Spinal cord (tissue), 10 donors: Measurements from ENCODE around the gene COL25A1. TPM values are rescaled to one million over a fixed set of nuclear protein-coding genes. Genes with fewer than 3 reads are reported as not detected.
"Not testable (repeated sequence)": the region's sequence is repeated elsewhere in the genome, so short reads cannot be mapped to it uniquely, and the experiment has no call there.

Source experiments
- DNase-seq, 6 donors: peaks; one replicate each; pipeline versions ENCODE4 v3.0.0 to v3.0.0-alpha.2; 2013 to 2015; ENCODE audit warnings: low spot score in 6 of 6, low read depth in 4 of 6
- H3K27ac ChIP-seq: one replicate; pipeline ENCODE4 v1.5.1; 2013; ENCODE audit warnings: low read depth, low read length, control low read depth
- H3K27me3 ChIP-seq: one replicate; pipeline ENCODE4 v1.6.1; 2013; ENCODE audit warnings: low read length; ENCODE audit not compliant: control insufficient read depth, insufficient read depth
- H3K36me3 ChIP-seq: one replicate; pipeline ENCODE4 v1.6.1; 2013; ENCODE audit warnings: low read length; ENCODE audit not compliant: control insufficient read depth, insufficient read depth
- H3K4me1 ChIP-seq: one replicate; pipeline ENCODE4 v1.6.1; 2013; ENCODE audit warnings: low read length; ENCODE audit not compliant: control insufficient read depth, insufficient read depth
- H3K4me3 ChIP-seq: one replicate; pipeline ENCODE4 v1.5.1; 2013; ENCODE audit warnings: low read depth, low read length, control low read depth
- H3K9me3 ChIP-seq: one replicate; pipeline ENCODE4 v1.6.1; 2013; ENCODE audit warnings: low read length; ENCODE audit not compliant: control insufficient read depth, insufficient read depth
- WGBS: methylation state at CpG from one replicate; pipeline ENCODE4 v1.1.5; 2013; ENCODE audit warnings: missing lambda C conversion rate; ENCODE audit not compliant: insufficient coverage; 5-methylcytosine and 5-hydroxymethylcytosine counted together
- polyA plus RNA-seq, 2 donors: library from polyadenylated mRNA; unstranded; fragments of 120-200 nt; gene quantifications; one replicate each; pipeline ENCODE4 v1.2.1, GENCODE V29; 2013; ENCODE audit not compliant: insufficient read length in 2 of 2
- total RNA-seq, 2 donors: library from RNA; depleted of rRNA in 1 of 2; stranded (reverse); fragments of 120-200 nt in 1 of 2; fragments of >200 nt in 1 of 2; gene quantifications; one replicate each; pipeline versions ENCODE4 v1.2.3 to v1.2.4, GENCODE V29; 2013 to 2014
- donor health status: healthy.

COL25A1 gene
- total and polyA plus RNA-seq, 4 donors = 9.3 to 33.6 (median 13.4) TPM

GRCh38 chr4:109094056-109094455 lies 208.4 kb downstream of the COL25A1 start:
- Histone ChIP-seq H3K27me3 (no peaks in the 10 kb centered on the region), H3K36me3 (no peaks in the 10 kb centered on the region), H3K9me3 (no peaks in the 10 kb centered on the region), H3K4me3 (no peak overlapping the region), H3K4me1 (no peaks in the 10 kb centered on the region), H3K27ac (no peak overlapping the region)
- WGBS = no CpG with 5 or more reads among the region's 1 CpG
- DNase-seq = no peak

- H3K4me1 ChIP-seq = no peaks in the 10 kb centered on the region
- no peaks in the 10 kb centered on the region for H3K9me3 ChIP-seq
- H3K27me3 ChIP-seq = no peaks in the 10 kb centered on the region
- no peaks in the 10 kb centered on the region for H3K36me3 ChIP-seq
- no peak for DNase-seq
- H3K4me3 ChIP-seq = no peak overlapping the region
- H3K27ac ChIP-seq = no peak overlapping the region
- 90% methylated on average over 8 of the region's 9 CpGs for WGBS
Measured at GRCh38 chr4:109091727-109092409, 210.6 kb downstream of the COL25A1 start.

- Histone ChIP-seq H3K36me3 (no peaks in the 10 kb centered on the region), H3K9me3 (no peaks in the 10 kb centered on the region), H3K4me3 (no peak overlapping the region), H3K4me1 (no peaks in the 10 kb centered on the region), H3K27ac (no peak overlapping the region), H3K27me3 (no peaks in the 10 kb centered on the region)
- WGBS = 88% methylated on average over 3 of the region's 3 CpGs
- DNase-seq = no peak
Measured at GRCh38 chr4:109083911-109084310, 218.5 kb downstream of the COL25A1 start.

DNA sequence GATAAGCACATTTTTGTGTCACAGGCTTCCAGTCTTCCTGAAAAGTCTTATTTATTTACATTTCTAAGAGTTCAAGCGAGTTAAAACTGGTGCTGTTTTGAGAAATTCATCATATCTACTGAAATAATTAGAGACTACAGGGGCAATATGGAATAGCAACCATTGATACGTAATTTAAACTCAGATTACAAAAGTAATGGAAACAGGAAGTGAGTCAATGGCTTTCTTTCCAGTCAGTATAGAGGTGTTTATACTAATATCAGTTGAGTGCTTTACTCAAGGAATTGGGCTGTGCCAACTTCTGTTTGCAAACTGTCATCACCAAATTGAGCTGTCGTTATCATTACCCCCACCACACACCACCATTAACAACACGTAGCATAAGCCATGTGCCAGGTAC lies 222.7 kb downstream of the COL25A1 start:
- Histone ChIP-seq H3K9me3 (no peaks in the 10 kb centered on the region), H3K4me1 (no peaks in the 10 kb centered on the region), H3K27me3 (no peaks in the 10 kb centered on the region), H3K4me3 (no peak overlapping the region), H3K27ac (no peak overlapping the region), H3K36me3 (no peaks in the 10 kb centered on the region)
- WGBS = no CpG with 5 or more reads among the region's 4 CpGs
- no peak for DNase-seq

DNA sequence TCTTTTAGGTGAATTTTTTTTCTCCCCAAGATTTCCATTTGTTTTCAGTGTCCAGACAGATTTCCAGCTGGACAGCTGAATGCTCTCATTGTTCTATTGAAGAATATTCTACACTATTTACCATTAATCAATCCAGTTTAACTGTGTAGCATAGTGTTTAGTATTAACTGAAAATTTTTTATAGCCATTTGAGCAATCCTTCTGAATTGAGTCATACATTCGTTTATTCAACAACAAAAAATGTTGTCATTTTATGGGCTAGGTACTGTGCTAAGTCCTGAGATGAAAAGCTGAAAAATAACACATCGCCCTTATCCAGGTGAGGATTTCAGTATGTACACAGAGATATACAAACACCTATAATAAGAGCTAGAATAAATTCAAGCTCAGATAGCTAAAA lies 223.3 kb downstream of the COL25A1 start:
- no peaks in the 10 kb centered on the region for H3K27me3 ChIP-seq
- H3K4me3 ChIP-seq = no peak overlapping the region
- no peaks in the 10 kb centered on the region for H3K4me1 ChIP-seq
- H3K27ac ChIP-seq = peak overlapping the region; percentile 20
- WGBS = no CpG with 5 or more reads among the region's 2 CpGs
- H3K36me3 ChIP-seq = no peaks in the 10 kb centered on the region
- DNase-seq = no peak
- no peaks in the 10 kb centered on the region for H3K9me3 ChIP-seq

GRCh38 chr4:109078724-109079123 lies 223.7 kb downstream of the COL25A1 start:
- Histone ChIP-seq H3K36me3 (no peaks in the 10 kb centered on the region), H3K4me1 (no peaks in the 10 kb centered on the region), H3K27me3 (no peaks in the 10 kb centered on the region), H3K27ac (peak overlapping the region; percentile 36), H3K9me3 (no peaks in the 10 kb centered on the region), H3K4me3 (no peak overlapping the region)
- DNase-seq = peak in 5 of 6 donors; percentile 11 to 74 (median 43)
- 40% methylated on average over 1 of the region's 1 CpG for WGBS

DNA sequence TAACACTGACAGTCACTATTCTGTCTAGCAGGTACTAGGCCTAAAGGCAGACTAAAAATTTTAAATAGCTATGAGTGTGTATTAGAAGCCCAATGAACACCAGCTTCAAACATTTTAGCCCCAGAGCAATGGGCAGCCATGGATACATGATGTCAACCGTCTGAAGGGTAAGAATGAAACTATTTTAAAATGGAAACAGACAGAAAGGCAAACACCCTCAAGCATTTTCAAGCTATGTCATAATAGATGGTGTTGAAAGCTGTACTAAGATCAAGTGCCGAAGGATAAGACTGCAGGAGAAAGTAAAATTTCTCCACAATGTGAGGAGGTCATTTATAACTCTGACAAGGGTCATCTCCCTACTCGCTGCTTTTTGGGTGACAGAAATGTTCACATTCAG lies 225.0 kb downstream of the COL25A1 start:
- DNase-seq = no peak
- Histone ChIP-seq H3K27ac (no peak overlapping the region), H3K9me3 (no peaks in the 10 kb centered on the region), H3K36me3 (no peaks in the 10 kb centered on the region), H3K4me3 (no peak overlapping the region), H3K27me3 (no peaks in the 10 kb centered on the region), H3K4me1 (no peaks in the 10 kb centered on the region)
- no CpG with 5 or more reads among the region's 3 CpGs for WGBS

DNA sequence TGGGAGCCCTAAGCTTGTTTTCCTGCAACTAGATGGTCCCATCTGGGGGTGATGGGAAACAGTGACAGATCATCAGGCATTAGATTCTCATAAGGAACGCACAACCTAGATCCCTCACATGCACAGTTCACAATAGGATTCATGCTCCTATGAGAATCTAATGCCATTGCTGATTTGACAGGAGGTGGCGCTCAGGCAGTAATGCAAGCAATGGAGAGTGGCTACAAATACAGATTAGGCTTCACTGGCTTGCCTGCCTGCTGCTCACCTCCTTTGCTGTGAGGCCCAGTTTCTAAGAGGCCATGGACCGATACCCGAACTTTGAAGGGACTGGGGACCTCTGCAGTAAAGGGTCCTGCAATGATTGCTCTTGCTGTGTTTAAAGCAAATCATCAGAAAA lies 225.7 kb downstream of the COL25A1 start:
- H3K36me3 ChIP-seq, H3K4me3 ChIP-seq, H3K27me3 ChIP-seq, H3K9me3 ChIP-seq, DNase-seq, H3K27ac ChIP-seq, H3K4me1 ChIP-seq: not testable (repeated sequence)
- WGBS = 100% methylated on average over 1 of the region's 4 CpGs

- Histone ChIP-seq H3K27ac (no peak overlapping the region), H3K9me3 (no peaks in the 10 kb centered on the region), H3K4me1 (no peaks in the 10 kb centered on the region), H3K27me3 (no peaks in the 10 kb centered on the region), H3K4me3 (no peak overlapping the region), H3K36me3 (no peaks in the 10 kb centered on the region)
- no peak for DNase-seq
- WGBS = 100% methylated on average over 1 of the region's 3 CpGs
Measured at GRCh38 chr4:109075621-109076020, 226.8 kb downstream of the COL25A1 start.

DNA sequence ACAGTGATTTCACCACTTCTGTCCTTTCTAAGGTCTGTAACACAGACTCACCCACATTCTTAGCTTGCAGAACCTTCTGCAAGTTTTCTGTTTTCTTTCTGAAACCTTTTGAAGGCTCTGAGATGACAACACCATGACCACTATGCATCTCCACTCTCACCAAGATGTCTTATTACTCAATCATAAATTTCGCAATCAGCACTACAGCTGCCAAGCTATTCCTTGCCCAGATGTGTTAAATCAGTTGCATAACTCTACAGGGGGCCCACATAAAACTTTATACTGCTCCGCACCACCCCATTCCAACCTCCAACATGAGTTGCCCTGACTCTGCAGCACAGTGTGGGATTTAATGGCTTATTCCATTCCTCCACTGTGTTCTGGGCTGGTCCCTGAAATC lies 229.9 kb downstream of the COL25A1 start:
- no peak for DNase-seq
- Histone ChIP-seq H3K36me3 (no peaks in the 10 kb centered on the region), H3K4me1 (no peaks in the 10 kb centered on the region), H3K27me3 (no peaks in the 10 kb centered on the region), H3K9me3 (no peaks in the 10 kb centered on the region), H3K4me3 (no peak overlapping the region), H3K27ac (no peak overlapping the region)
- WGBS = 85% methylated on average over 2 of the region's 2 CpGs
